ENCODE measurements around the gene PRDM1. TPM values are rescaled to one million over a fixed set of nuclear protein-coding genes. Genes with fewer than 3 reads are reported as not detected.

The PRDM1 gene
- total RNA-seq, 1 donor = 2.5 TPM

DNA sequence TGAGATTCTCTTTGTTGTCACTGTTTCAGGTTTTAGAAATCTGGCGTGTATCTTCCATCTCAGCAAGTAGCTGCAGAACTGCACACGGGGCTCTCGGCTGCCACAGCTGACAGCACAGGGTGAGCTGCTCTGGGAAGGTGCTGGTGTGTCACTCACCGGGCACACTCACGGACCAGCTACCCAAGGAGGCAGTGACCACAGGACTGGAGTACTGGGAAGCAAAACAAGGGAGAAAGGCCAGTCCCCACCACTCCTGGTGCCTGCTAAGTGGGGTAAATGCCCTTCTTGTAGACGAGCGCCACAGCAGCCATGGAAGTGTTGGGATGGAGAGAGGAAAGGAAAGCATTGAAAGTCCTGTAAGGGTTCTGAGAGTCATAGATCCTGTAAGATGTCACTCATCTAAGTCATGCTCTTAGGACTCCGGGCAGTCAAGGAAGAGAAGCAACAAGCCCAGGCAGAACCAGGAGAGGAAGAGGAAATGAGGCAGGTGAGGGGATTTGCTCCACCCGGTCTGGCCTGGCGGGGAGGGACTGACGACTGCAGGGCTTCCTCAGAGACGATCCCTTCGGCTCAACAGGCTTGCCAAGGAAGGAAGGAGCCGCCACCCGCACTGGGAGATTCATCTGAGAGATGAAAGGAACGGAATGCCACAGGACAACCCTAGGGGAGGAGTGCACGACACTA, 48.1 kb downstream of the PRDM1 start:
- no peak overlapping the region for H3K4me3 ChIP-seq (ENCODE audit: insufficient read depth, low read length)
- TF ChIP-seq, protein P1, sequence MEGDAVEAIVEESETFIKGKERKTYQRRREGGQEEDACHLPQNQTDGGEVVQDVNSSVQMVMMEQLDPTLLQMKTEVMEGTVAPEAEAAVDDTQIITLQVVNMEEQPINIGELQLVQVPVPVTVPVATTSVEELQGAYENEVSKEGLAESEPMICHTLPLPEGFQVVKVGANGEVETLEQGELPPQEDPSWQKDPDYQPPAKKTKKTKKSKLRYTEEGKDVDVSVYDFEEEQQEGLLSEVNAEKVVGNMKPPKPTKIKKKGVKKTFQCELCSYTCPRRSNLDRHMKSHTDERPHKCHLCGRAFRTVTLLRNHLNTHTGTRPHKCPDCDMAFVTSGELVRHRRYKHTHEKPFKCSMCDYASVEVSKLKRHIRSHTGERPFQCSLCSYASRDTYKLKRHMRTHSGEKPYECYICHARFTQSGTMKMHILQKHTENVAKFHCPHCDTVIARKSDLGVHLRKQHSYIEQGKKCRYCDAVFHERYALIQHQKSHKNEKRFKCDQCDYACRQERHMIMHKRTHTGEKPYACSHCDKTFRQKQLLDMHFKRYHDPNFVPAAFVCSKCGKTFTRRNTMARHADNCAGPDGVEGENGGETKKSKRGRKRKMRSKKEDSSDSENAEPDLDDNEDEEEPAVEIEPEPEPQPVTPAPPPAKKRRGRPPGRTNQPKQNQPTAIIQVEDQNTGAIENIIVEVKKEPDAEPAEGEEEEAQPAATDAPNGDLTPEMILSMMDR (IDR thresholded peaks at IDR 0.05; ENCODE audit: extremely low read depth, low read depth, low read length) = no peak
- H3K79me2 ChIP-seq (ENCODE audit: insufficient read depth, low read length) = no peaks in the 10 kb centered on the region
- peak overlapping the region; percentile 39 for H2AFZ ChIP-seq (ENCODE audit: low read length)
- no peaks in the 10 kb centered on the region for H4K20me1 ChIP-seq (ENCODE audit: insufficient read depth, low read length)
- no peaks in the 10 kb centered on the region for H3K9me3 ChIP-seq (ENCODE audit: low read depth, low read length)
- no peaks in the 10 kb centered on the region for H3K27me3 ChIP-seq (ENCODE audit: insufficient read depth, low read length)
- peaks cover 29% of the 10 kb centered on the region for H3K4me1 ChIP-seq (ENCODE audit: insufficient read depth, low read length)
- peak overlapping the region; percentile 61 for H3K27ac ChIP-seq (ENCODE audit: low read depth, low read length)
- DNase-seq (ENCODE audit: insufficient read length, low spot score, missing footprints) = no peak
- no peaks in the 10 kb centered on the region for H3K36me3 ChIP-seq (ENCODE audit: insufficient read depth, low read length)
- H3K4me2 ChIP-seq (ENCODE audit: insufficient read depth, low read length) = peak overlapping the region; percentile 80

DNA sequence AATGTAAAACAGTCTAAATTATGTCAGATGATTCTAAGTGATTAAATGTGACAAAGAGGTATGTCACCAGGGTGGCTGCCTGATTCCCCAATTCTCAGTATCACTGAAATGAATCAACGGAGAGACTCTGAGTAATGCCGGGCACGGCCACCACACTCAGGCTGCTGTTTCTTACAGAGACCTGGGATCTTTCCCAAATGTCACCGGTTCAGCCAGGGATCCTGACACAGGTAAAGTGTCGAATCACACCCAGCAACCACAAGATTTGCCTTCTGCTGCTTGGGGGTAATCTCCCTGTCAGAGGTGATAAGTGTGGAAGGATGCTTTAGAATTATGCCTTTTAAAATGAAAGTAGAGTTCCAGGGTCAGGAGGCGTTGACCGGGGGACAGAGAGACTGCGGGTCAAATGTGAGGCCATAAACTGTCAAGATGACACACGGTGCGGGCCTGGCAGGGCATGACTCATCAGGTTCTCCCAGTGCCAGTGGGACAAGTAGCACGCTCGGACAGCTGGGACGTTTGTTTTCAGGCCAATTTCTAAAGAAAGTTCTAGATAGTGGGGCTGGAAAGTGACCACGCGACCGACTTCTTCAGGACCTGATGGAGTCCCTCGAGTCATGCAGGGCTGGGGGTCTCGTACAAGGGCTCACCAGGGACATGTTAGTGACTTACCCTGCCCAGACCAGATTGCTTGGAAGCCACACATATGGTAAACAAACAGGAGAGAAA, 48.9 kb downstream of the PRDM1 start:
- Histone ChIP-seq H4K20me1 (ENCODE audit: insufficient read depth, low read length) (no peaks in the 10 kb centered on the region), H3K4me1 (ENCODE audit: insufficient read depth, low read length) (peaks cover 23% of the 10 kb centered on the region), H3K27me3 (ENCODE audit: insufficient read depth, low read length) (no peaks in the 10 kb centered on the region), H3K4me3 (ENCODE audit: insufficient read depth, low read length) (peak overlapping the region; percentile 42), H2AFZ (ENCODE audit: low read length) (peak overlapping the region; percentile 64), H3K9me3 (ENCODE audit: low read depth, low read length) (no peaks in the 10 kb centered on the region), H3K27ac (ENCODE audit: low read depth, low read length) (peak overlapping the region; percentile 61), H3K79me2 (ENCODE audit: insufficient read depth, low read length) (no peaks in the 10 kb centered on the region), H3K4me2 (ENCODE audit: insufficient read depth, low read length) (peak overlapping the region; percentile 80), H3K36me3 (ENCODE audit: insufficient read depth, low read length) (no peaks in the 10 kb centered on the region)
- DNase-seq (ENCODE audit: insufficient read length, low spot score, missing footprints) = peak; percentile 90
- TF ChIP-seq, protein P1 (IDR thresholded peaks at IDR 0.05; ENCODE audit: extremely low read depth, low read depth, low read length) = no peak

DNA sequence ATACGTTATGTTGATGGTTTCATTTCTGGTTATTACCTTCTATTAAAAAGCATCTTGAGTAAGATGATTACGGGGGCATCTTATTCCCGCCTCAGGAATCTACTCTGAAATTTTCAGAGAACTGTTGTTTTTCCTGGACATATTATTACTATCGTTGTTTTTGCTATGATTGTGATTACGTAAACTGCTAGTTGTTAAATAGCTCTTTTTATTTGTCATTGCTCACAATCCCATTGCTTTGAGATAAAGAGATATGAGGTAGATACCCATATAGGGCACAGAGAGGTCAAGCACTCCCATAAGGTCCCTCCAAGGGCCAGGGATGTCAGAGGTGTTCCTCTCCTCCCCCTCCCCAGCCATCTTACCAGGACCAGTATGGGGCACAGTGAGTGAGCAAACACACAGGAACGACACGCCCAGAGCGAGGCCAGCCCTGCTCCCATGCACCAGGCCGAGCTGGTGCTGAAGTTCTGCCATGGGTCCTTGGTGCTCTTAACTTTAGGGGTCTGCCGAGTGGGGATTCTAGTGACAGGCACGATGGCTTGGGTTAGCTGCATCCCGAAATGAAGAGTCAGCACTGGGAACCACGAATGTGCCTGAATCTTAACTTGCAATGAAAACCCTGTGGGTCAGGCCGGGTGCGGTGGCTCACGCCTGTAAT, 49.9 kb downstream of the PRDM1 start:
- Histone ChIP-seq H3K79me2 (ENCODE audit: insufficient read depth, low read length) (no peaks in the 10 kb centered on the region), H3K36me3 (ENCODE audit: insufficient read depth, low read length) (no peaks in the 10 kb centered on the region), H2AFZ (ENCODE audit: low read length) (peak overlapping the region; percentile 64), H3K4me2 (ENCODE audit: insufficient read depth, low read length) (peak overlapping the region; percentile 80), H3K27ac (ENCODE audit: low read depth, low read length) (peak overlapping the region; percentile 61), H3K4me1 (ENCODE audit: insufficient read depth, low read length) (peaks cover 17% of the 10 kb centered on the region), H3K4me3 (ENCODE audit: insufficient read depth, low read length) (no peak overlapping the region), H4K20me1 (ENCODE audit: insufficient read depth, low read length) (no peaks in the 10 kb centered on the region), H3K9me3 (ENCODE audit: low read depth, low read length) (no peaks in the 10 kb centered on the region), H3K27me3 (ENCODE audit: insufficient read depth, low read length) (no peaks in the 10 kb centered on the region)
- DNase-seq (ENCODE audit: insufficient read length, low spot score, missing footprints) = peak; percentile 29
- TF ChIP-seq, protein P1 (IDR thresholded peaks at IDR 0.05; ENCODE audit: extremely low read depth, low read depth, low read length) = no peak

DNA sequence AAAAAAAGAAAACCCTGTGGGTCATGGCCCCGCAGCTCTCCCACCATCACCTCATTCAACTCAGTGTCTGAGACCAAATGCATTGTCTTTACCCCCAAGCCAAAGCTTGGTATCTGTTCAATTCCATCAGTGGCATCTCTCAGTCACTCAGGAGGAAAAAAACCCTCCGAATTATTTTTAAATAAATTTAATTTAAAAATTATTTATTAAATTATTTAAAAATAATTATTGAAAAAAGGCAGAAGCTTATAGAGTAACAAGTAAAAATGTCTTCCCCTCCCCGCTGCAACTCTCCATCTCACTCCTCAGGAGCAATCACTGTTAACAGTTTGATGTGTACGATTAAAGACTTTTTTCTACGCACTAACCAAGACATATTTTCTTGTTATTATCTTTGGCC, 50.7 kb downstream of the PRDM1 start:
- Histone ChIP-seq H4K20me1 (ENCODE audit: insufficient read depth, low read length) (no peaks in the 10 kb centered on the region), H3K4me3 (ENCODE audit: insufficient read depth, low read length) (no peak overlapping the region), H2AFZ (ENCODE audit: low read length) (no peak overlapping the region), H3K27ac (ENCODE audit: low read depth, low read length) (no peak overlapping the region), H3K9me3 (ENCODE audit: low read depth, low read length) (no peaks in the 10 kb centered on the region), H3K4me1 (ENCODE audit: insufficient read depth, low read length) (peaks cover 17% of the 10 kb centered on the region), H3K4me2 (ENCODE audit: insufficient read depth, low read length) (no peak overlapping the region), H3K36me3 (ENCODE audit: insufficient read depth, low read length) (no peaks in the 10 kb centered on the region), H3K79me2 (ENCODE audit: insufficient read depth, low read length) (no peaks in the 10 kb centered on the region), H3K27me3 (ENCODE audit: insufficient read depth, low read length) (no peaks in the 10 kb centered on the region)
- TF ChIP-seq, protein P1 (IDR thresholded peaks at IDR 0.05; ENCODE audit: extremely low read depth, low read depth, low read length) = no peak
- DNase-seq (ENCODE audit: insufficient read length, low spot score, missing footprints) = no peak
